Measurements from ENCODE around the gene APLN. TPM values are rescaled to one million over a fixed set of nuclear protein-coding genes. Genes with fewer than 3 reads are reported as not detected.

The APLN gene
- total RNA-seq, 2 experiments from 2014 or later, result 2.4 to 2.6 TPM

- Mint-ChIP-seq H3K27me3 (no peaks in the 10 kb centered on the region), H3K27ac (no peak overlapping the region), H3K9me3 (no peaks in the 10 kb centered on the region), H3K4me1 (peaks cover 2% of the 10 kb centered on the region), H3K36me3 (no peaks in the 10 kb centered on the region), H3K4me3 (no peak overlapping the region)
- no peak for DNase-seq
These were observed 28.2 kb upstream of the APLN start for GRCh38 chrX:129682979-129683378.

DNA sequence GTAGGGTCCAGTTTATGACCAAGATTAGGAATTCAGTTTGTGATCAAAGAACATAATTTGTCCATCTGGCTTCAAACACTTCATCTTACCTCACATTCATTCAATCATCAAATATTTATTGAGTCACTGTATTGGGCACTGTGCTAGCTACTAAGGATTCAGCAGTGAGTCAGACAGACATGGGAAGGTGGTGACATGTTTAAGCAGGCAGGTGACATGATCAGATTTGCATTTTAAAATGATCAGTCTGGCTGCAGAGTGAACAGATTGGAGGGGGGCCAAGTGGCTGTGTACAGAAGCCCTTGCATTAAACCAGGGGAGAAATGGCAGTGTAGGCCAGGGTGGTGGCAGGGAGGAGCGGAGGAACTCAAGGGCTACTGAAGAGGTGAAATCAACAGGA, 25.1 kb upstream of the APLN start:
- no peaks in the 10 kb centered on the region for H3K27me3 Mint-ChIP-seq
- H3K4me1 Mint-ChIP-seq, result peaks cover 4% of the 10 kb centered on the region
- DNase-seq, result no peak
- H3K36me3 Mint-ChIP-seq, result no peaks in the 10 kb centered on the region
- no peak overlapping the region for H3K4me3 Mint-ChIP-seq
- no peaks in the 10 kb centered on the region for H3K9me3 Mint-ChIP-seq
- no peak overlapping the region for H3K27ac Mint-ChIP-seq

GRCh38 chrX:129678614-129679195, 23.9 kb upstream of the APLN start:
- Mint-ChIP-seq H3K4me1 (peaks cover 4% of the 10 kb centered on the region), H3K4me3 (peak overlapping the region; percentile 56), H3K27ac (no peak overlapping the region), H3K36me3 (no peaks in the 10 kb centered on the region), H3K9me3 (no peaks in the 10 kb centered on the region), H3K27me3 (no peaks in the 10 kb centered on the region)
- peak; percentile 26 for DNase-seq

DNA sequence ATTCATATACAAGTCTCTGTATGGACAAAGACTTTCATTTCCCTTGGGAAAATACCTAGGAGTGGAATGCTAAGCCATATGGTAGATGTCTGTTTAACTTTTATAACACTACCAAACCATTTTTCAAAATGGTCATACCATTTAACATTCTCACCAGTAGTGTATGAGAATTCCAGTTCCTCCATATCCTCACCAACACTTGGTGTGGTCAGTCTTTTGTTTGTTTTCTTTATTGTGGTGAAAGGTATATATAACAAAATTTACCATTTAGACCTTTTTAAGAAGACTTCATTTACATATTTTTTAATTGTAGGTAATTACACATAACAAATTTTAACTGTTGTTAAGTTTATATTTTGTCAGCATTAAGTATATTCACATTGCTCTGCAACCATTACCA, 12.7 kb upstream of the APLN start:
- DNase-seq, result no peak
- H3K4me3 Mint-ChIP-seq, result no peak overlapping the region
- no peaks in the 10 kb centered on the region for H3K27me3 Mint-ChIP-seq
- peaks cover 2% of the 10 kb centered on the region for H3K9me3 Mint-ChIP-seq
- H3K36me3 Mint-ChIP-seq, result no peaks in the 10 kb centered on the region
- peaks cover 4% of the 10 kb centered on the region for H3K4me1 Mint-ChIP-seq
- no peak overlapping the region for H3K27ac Mint-ChIP-seq

DNA sequence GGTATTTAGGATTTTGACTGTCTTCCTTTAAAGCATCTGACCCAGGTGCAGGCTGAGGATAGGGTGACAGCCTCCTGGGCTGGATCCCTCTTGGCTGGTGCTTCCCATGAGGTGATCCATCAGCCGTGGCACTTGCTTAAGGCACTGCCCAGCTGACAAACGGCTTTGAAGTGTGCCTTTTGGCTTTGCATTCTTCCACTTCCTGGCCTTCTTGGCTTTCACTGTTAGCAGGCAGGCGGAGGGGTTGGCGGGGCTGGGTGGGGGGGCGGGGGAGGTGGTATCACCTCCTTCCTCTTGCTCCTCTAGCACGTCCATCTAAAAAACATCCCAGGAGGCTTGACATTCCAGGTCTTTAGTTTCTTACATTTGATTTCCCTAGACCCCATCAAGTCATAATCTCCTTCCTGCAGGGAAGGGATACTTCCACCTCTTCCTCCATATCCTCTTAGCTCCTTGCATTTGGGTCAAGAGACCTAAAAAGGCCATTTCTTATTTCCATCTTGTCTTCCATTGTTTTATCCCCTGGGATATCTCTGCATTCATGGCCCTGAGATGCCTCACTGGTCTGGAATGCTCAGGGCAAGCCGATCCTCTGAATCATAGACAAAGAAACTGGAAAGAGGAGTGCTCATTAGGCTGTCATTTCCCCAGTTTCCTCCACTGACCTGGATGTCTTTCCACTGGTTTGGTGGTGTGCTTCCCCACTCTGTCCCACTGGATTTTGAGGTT, 11.3 kb upstream of the APLN start:
- Mint-ChIP-seq H3K9me3 (peaks cover 2% of the 10 kb centered on the region), H3K27ac (no peak overlapping the region), H3K36me3 (no peaks in the 10 kb centered on the region), H3K27me3 (no peaks in the 10 kb centered on the region), H3K4me3 (no peak overlapping the region), H3K4me1 (peaks cover 4% of the 10 kb centered on the region)
- no peak for DNase-seq

DNA sequence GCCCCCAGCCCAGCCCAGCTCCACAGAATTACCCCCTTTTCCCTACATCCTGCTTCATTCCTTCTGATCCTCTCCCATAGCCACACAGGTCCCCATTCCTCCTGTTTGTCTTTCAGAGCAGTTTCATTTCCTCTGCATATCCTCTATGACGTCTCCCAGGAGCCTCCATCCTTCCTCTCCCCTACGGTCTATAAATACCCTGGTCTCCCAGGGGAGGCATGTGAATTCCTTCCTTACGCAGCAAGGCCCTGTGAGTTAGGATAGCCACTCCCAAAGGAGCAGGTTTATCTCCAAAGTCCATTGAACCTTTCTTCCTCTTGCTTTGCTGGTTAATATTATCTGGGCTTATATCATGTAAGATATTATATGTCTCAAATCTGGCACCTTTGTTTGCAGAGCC, 8.4 kb upstream of the APLN start:
- Mint-ChIP-seq H3K4me3 (no peak overlapping the region), H3K36me3 (no peaks in the 10 kb centered on the region), H3K9me3 (peaks cover 2% of the 10 kb centered on the region), H3K27me3 (no peaks in the 10 kb centered on the region), H3K4me1 (no peaks in the 10 kb centered on the region), H3K27ac (no peak overlapping the region)
- no peak for DNase-seq

GRCh38 chrX:129661369-129661768, 6.6 kb upstream of the APLN start:
- Mint-ChIP-seq H3K4me3 (no peak overlapping the region), H3K9me3 (no peaks in the 10 kb centered on the region), H3K27me3 (no peaks in the 10 kb centered on the region), H3K27ac (no peak overlapping the region), H3K36me3 (no peaks in the 10 kb centered on the region), H3K4me1 (no peaks in the 10 kb centered on the region)
- no peak for DNase-seq

DNA sequence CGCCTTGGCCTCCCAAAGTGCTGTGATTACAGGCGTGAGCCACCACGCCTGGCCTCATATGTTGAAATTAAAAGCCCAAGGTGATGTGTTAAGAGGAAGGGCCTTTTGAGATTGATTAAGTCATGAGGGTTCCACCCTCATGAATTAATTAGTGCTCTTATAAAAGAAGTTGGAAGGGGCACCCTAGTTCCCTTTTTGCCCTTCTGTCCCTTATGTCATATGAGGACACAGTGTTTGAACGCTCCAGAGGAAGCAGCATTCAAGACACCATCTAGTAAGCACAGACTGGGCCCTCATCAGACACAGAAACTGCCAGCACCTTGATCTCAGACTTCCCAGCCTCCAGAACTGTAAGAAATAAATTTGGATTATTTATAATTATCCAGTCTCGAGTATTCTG, 5.1 kb upstream of the APLN start:
- Mint-ChIP-seq H3K27ac (no peak overlapping the region), H3K4me1 (no peaks in the 10 kb centered on the region), H3K36me3 (no peaks in the 10 kb centered on the region), H3K9me3 (no peaks in the 10 kb centered on the region), H3K27me3 (peaks cover 9% of the 10 kb centered on the region), H3K4me3 (no peak overlapping the region)
- no peak for DNase-seq

- no peak for DNase-seq
- Mint-ChIP-seq H3K4me1 (no peaks in the 10 kb centered on the region), H3K4me3 (no peak overlapping the region), H3K27ac (no peak overlapping the region), H3K27me3 (peaks cover 9% of the 10 kb centered on the region), H3K9me3 (no peaks in the 10 kb centered on the region), H3K36me3 (no peaks in the 10 kb centered on the region)
These were observed 4.4 kb upstream of the APLN start for GRCh38 chrX:129659141-129659540.

- no peaks in the 10 kb centered on the region for H3K36me3 Mint-ChIP-seq
- peaks cover 14% of the 10 kb centered on the region for H3K27me3 Mint-ChIP-seq
- no peak overlapping the region for H3K4me3 Mint-ChIP-seq
- no peak for DNase-seq
- H3K4me1 Mint-ChIP-seq, result no peaks in the 10 kb centered on the region
- no peak overlapping the region for H3K27ac Mint-ChIP-seq
- no peaks in the 10 kb centered on the region for H3K9me3 Mint-ChIP-seq
These were observed 3.7 kb upstream of the APLN start for GRCh38 chrX:129658429-129658828.

- no peak overlapping the region for H3K27ac Mint-ChIP-seq
- H3K4me1 Mint-ChIP-seq, result no peaks in the 10 kb centered on the region
- no peaks in the 10 kb centered on the region for H3K36me3 Mint-ChIP-seq
- H3K27me3 Mint-ChIP-seq, result peaks cover 23% of the 10 kb centered on the region
- H3K4me3 Mint-ChIP-seq, result peak overlapping the region; percentile 70
- no peak for DNase-seq
- H3K9me3 Mint-ChIP-seq, result no peaks in the 10 kb centered on the region
These were observed 942 bp upstream of the APLN start for GRCh38 chrX:129655547-129656249.

DNA sequence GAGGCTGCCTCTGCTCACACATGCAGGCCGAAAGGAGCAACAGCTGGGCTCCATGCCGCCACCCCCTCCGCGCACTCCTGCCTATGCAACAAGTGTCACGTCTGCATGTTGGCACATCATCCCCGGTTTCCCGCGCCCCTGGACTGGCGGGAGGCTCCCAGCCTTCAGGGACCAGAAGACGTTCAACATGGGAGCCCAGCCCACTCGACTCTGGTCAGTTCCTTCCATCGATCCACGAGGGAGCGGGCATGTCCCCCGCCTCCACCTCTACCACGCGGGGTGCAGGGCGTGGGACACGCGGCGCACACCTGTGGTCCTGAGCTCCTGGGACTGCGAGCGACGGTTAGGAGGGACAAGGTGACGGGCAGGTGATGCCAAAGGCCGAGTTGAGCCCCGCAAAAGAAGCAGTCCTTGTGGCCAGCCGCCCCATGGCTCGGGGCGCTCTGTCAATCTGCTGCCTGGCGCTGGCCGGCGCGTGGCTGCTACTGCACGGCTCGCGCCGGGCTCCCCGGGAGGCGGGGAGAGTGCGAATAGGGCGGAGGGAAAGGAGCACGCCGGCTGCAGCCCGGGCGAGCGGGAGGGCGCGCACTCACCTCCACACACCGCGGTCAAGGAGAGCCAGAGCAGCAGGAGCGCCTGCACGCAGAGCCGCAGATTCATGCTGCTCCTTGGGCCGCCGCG, 645 bp downstream of the APLN start:
- DNase-seq, result peak; percentile 36
- Mint-ChIP-seq H3K36me3 (no peaks in the 10 kb centered on the region), H3K27me3 (peaks cover 23% of the 10 kb centered on the region), H3K9me3 (no peaks in the 10 kb centered on the region), H3K4me1 (no peaks in the 10 kb centered on the region), H3K4me3 (peak overlapping the region; percentile 71), H3K27ac (no peak overlapping the region)

DNA sequence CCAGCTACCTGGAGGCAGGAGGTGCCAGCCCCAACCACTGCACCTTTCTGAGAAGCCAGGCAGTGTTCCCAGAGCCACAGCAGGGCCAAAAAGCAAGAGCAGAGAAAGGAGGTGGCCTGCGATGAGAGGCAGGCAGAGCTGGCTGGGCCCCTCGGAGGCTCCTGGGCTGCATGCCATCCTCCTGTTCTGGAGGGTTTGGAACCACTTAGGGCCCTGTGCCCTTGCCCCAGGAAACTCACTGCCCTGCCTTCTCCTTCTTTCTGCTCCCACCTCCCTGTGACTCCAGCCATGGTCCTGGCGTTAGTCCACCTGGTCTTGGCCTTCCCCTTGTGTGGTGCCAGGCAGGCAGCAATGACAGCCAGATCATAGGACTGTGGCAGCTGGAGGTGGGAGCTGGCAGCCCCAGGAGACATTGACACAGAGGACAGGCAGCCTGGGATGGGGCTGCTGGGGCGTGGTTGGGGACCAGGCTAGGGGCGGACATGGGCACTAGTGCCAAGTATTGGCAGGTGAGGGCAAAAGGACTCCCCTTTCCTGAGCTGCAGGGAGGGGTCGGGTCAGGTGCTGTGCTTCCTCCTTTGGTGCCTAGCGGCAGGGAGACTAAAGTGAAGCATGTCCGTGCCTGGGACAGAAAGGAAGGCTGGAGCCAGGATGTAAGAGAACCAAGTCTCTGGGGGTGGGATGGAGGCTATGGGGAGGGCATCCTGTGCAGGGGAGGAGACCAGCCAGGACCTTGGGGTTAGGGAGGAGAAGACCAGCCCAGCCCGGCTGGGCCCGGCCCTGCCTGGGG, 1.4 kb downstream of the APLN start:
- no peak overlapping the region for H3K27ac Mint-ChIP-seq
- H3K36me3 Mint-ChIP-seq, result no peaks in the 10 kb centered on the region
- no peaks in the 10 kb centered on the region for H3K9me3 Mint-ChIP-seq
- peaks cover 23% of the 10 kb centered on the region for H3K27me3 Mint-ChIP-seq
- H3K4me1 Mint-ChIP-seq, result no peaks in the 10 kb centered on the region
- H3K4me3 Mint-ChIP-seq, result peak overlapping the region; percentile 71
- no peak for DNase-seq

DNA sequence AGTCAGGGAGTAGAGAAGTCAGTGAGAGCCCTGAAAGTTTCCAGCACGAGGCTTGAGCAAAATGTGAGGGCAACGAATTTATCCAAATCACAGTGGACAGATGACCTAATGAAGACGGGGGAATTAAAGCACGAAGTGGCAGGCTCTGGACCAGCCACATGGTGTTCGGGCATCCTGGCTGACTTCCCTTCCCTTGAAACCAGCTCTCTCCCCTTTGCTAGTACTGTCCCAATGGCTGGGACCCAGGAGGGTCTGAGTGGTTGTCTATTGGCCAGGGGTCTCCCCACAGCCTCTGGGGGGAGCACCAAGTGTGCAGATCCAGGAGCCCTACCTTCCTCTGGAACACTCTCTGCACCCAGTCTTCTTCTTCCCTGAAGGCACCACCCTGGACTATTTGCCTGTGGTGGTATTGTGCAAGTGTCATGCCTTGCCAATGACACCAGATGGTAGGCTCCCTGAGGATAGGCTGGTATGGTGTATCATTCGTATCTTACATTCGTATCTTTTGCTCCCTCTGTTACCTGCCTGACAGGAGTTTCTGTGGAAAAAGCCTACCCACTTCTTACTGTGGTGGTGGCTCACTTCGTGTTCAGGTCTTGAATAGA, 2.1 kb downstream of the APLN start:
- no peak for DNase-seq
- Mint-ChIP-seq H3K4me1 (no peaks in the 10 kb centered on the region), H3K4me3 (peak overlapping the region; percentile 29), H3K27me3 (peaks cover 23% of the 10 kb centered on the region), H3K27ac (no peak overlapping the region), H3K9me3 (no peaks in the 10 kb centered on the region), H3K36me3 (no peaks in the 10 kb centered on the region)

Data from activated naive CD8-positive, alpha-beta T cell treated with anti-CD3 and anti-CD28 coated beads for 36 hours (primary cell).